ENCODE data around the gene RALGPS1. TPM values are rescaled to one million over a fixed set of nuclear protein-coding genes. Genes with fewer than 3 reads are reported as not detected.

RALGPS1 gene
- total and polyA plus RNA-seq, 8 donors = 4.7 to 150 (median 42.2) TPM

- Histone ChIP-seq H3K27ac (peak overlapping the region in 1 of 5 donors; percentile 26), H3K27me3 (no peaks in the 10 kb centered on the region), H3K4me3 (no peak overlapping the region), H3K9me3 (no peaks in the 10 kb centered on the region), H3K4me1 (no peaks in the 10 kb centered on the region), H3K36me3 (peaks cover 6 to 50% (median 48%) of the 10 kb centered on the region in 4 donors)
- WGBS, 5 donors = 56 to 68% (median 61%) methylated on average over 6 of the region's 6 CpGs
- intact Hi-C loops (cut with DNase I; ENCODE audit: low total_unique reads) = no loop called here
- no peak for TF ChIP-seq POLR2AphosphoS5 (IDR thresholded peaks at IDR 0.05)
- no peak for TF ChIP-seq EP300 (IDR thresholded peaks at IDR 0.05)
- DNase-seq = peak in 1 of 2 donors; percentile 68
Observed at GRCh38 chr9:126885131-126885641, 29.4 kb upstream of the RALGPS1 start.

DNA sequence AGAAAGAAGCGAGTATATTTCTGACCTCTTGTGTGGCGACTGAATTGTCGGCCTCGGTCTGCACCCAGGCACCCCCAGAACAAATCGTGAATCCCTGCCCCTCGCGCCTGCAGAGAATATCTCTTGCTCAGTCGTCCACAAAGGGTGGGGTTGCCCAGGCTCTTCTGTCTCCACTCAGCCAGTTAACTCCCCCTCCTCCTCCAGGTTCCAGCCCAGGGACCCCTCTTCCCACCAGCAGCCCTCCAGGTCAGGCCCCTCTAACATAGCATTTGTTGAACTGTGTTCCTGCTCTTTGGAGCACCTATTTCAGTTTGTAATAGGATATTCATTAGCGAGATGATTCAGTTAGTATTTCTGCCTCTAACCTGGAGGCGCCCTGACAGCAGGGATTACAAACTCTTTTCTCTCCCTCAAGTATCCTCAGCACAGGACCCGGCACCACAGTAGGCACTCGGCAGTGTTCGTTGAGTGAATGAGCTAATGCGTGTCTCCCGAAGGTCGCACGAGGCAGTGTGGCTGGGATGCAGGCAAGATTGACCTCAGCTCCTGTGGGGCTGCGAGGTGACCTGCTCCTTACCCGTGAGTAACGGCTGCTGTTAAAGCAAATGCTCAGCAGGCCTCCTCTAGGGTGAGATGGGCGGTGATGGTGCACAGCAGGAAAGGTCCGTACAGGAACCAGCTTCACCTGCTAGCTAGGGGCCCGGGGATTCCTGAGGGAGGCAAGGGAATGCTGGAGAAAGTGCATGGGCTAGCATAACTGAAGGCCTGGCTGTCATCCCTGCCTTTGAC lies 28.4 kb upstream of the RALGPS1 start:
- intact Hi-C loops (cut with DNase I; ENCODE audit: low total_unique reads) = no loop called here
- 73 to 86% (median 81%) methylated on average over 15 to 23 of the region's 23 CpGs for WGBS, 5 donors
- Histone ChIP-seq H3K9me3 (no peaks in the 10 kb centered on the region), H3K27me3 (no peaks in the 10 kb centered on the region), H3K27ac (no peak overlapping the region), H3K36me3 (peaks cover 0 to 40% (median 38%) of the 10 kb centered on the region in 4 donors), H3K4me3 (no peak overlapping the region), H3K4me1 (no peaks in the 10 kb centered on the region)
- no peak for TF ChIP-seq EP300 (IDR thresholded peaks at IDR 0.05)
- no peak for TF ChIP-seq POLR2AphosphoS5 (IDR thresholded peaks at IDR 0.05)
- TF ChIP-seq POLR2A (IDR thresholded peaks at IDR 0.05) = no peak
- no peak for TF ChIP-seq CTCF (IDR thresholded peaks at IDR 0.05)
- DNase-seq = no peak

DNA sequence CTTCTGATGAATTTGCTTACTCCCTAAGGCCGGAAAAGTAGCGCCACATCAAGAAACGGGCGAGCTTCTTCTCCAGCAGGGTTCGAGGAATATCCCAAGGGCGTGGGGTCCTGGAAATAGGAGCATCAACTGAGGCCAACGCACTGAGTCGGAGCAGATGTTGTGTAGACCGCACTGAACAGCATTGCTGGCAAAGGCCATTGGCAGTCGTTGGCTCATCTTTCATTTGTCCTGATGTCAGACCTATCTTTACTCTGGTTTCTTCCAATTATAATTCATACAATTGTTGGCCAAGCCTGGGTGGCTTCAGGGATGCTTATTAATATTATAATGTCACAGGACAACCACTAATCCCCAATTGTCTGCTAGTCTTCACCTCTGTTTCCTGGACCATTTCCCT lies 27.7 kb upstream of the RALGPS1 start:
- 84 to 95% (median 88%) methylated on average over 10 of the region's 10 CpGs for WGBS, 5 donors

GRCh38 chr9:126891676-126892075 lies 22.9 kb upstream of the RALGPS1 start:
- no peak overlapping the region for H3K27ac ChIP-seq
- no peaks in the 10 kb centered on the region for H3K4me1 ChIP-seq
- H3K27me3 ChIP-seq = no peaks in the 10 kb centered on the region
- TF ChIP-seq POLR2A (IDR thresholded peaks at IDR 0.05) (no peak), EP300 (IDR thresholded peaks at IDR 0.05) (no peak), CTCF (IDR thresholded peaks at IDR 0.05) (no peak), POLR2AphosphoS5 (IDR thresholded peaks at IDR 0.05) (no peak)
- intact Hi-C loops (cut with DNase I; ENCODE audit: low total_unique reads) = no loop called here
- DNase-seq = no peak
- no peaks in the 10 kb centered on the region for H3K9me3 ChIP-seq
- H3K36me3 ChIP-seq = peaks cover 0 to 3% (median 0%) of the 10 kb centered on the region in 4 donors
- no peak overlapping the region for H3K4me3 ChIP-seq
- 46 to 70% (median 60%) methylated on average over 3 of the region's 3 CpGs for WGBS, 5 donors

More for the DNA sequence above, 27.7 kb upstream of the RALGPS1 start:
- no peak overlapping the region for H3K4me3 ChIP-seq
- peaks cover 0 to 39% (median 31%) of the 10 kb centered on the region in 4 donors for H3K36me3 ChIP-seq
- TF ChIP-seq EP300 (IDR thresholded peaks at IDR 0.05) = no peak
- TF ChIP-seq CTCF (IDR thresholded peaks at IDR 0.05) = no peak
- TF ChIP-seq POLR2A (IDR thresholded peaks at IDR 0.05) = no peak
- TF ChIP-seq POLR2AphosphoS5 (IDR thresholded peaks at IDR 0.05) = no peak
- no peak for DNase-seq
- no peaks in the 10 kb centered on the region for H3K4me1 ChIP-seq
- H3K9me3 ChIP-seq = no peaks in the 10 kb centered on the region
- no peak overlapping the region for H3K27ac ChIP-seq
- H3K27me3 ChIP-seq = no peaks in the 10 kb centered on the region
- intact Hi-C loops (cut with DNase I; ENCODE audit: low total_unique reads) = no loop called here

DNA sequence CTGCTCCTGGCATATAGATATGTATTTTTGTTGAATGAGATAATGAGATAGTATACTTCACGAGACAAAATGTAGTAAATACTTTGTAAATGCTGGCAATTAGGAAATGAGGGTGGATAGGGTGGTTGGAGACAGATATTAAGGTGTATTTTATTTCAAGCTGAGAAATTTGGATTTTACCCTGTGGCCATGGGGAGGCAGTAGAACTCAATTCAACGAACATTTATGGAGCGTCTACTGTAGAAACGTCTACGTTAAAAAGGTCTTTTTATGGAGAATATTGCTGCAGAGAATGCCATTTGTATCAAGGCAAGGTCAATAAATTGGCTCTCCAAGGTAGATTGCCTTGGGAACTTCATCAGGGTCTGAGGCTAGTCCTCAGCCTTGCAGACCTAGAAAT lies 21.5 kb upstream of the RALGPS1 start:
- Histone ChIP-seq H3K4me1 (no peaks in the 10 kb centered on the region), H3K9me3 (no peaks in the 10 kb centered on the region), H3K27ac (no peak overlapping the region), H3K4me3 (no peak overlapping the region), H3K27me3 (no peaks in the 10 kb centered on the region), H3K36me3 (no peaks in the 10 kb centered on the region)
- peak in 1 of 2 donors; percentile 48 for DNase-seq
- TF ChIP-seq CTCF (IDR thresholded peaks at IDR 0.05) = peak in 3 of 7 experiments; percentile 8 to 26 (median 12)
- no peak for TF ChIP-seq EP300 (IDR thresholded peaks at IDR 0.05)
- TF ChIP-seq POLR2AphosphoS5 (IDR thresholded peaks at IDR 0.05) = no peak
- TF ChIP-seq POLR2A (IDR thresholded peaks at IDR 0.05) = no peak
- intact Hi-C loops (cut with DNase I; ENCODE audit: low total_unique reads) = no loop called here
- 17 to 22% (median 20%) methylated on average over 5 of the region's 5 CpGs for WGBS, 5 donors
